ENCODE results near the gene ANK2. TPM values are rescaled to one million over a fixed set of nuclear protein-coding genes. Genes with fewer than 3 reads are reported as not detected.

The ANK2 gene
- total and polyA plus RNA-seq, 2 experiments from 2014 or later = 7.7 to 40.4 TPM

DNA sequence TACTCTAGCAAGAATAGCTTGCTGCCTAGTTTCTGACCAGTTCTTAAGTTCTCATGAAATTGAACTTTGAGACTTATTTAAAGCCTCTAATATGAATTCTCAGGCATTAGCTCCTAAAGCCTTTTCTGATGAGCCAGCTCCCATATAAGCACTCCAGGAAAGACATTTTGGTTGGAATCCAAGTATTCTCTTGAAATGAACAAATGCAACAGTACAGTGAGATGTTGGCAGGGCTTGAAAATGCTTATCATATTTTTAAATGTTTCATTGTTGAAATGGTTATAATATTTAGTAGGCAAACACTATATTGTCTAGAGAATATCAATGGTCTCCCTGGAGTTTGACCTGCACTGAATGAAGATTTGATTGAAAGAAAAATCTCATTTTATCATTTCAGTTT is 240.3 kb downstream of the ANK2 start:
- Mint-ChIP-seq H3K27me3 (ENCODE audit: insufficient read depth, low read depth, poor library complexity) (no peaks in the 10 kb centered on the region), H3K4me3 (no peak overlapping the region), H3K4me1 (peaks cover 48% of the 10 kb centered on the region), H3K9me3 (no peaks in the 10 kb centered on the region), H3K36me3 (ENCODE audit: low read depth) (peaks cover 7% of the 10 kb centered on the region; the same call in 2 of the 3 replicates), H3K27ac (no peak overlapping the region; the same call in 1 of the 2 replicates)
- Histone ChIP-seq H3K4me2 (no peak overlapping the region), H3K9me2 (ENCODE audit: insufficient read depth) (no peaks in the 10 kb centered on the region), H3K36me3 (ENCODE audit: insufficient read depth) (no peaks in the 10 kb centered on the region), H3F3A (replicated peaks; ENCODE audit: low read depth) (peaks cover 22% of the 10 kb centered on the region; the same call in 1 of the 2 replicates), H3K27ac (ENCODE audit: low read depth) (no peak overlapping the region), H3K79me2 (replicated peaks; ENCODE audit: insufficient read depth) (no peaks in the 10 kb centered on the region), H2AFZ (no peak overlapping the region), H3K4me1 (ENCODE audit: insufficient read depth) (peaks cover 36% of the 10 kb centered on the region), H4K20me1 (replicated peaks; ENCODE audit: insufficient read depth) (no peaks in the 10 kb centered on the region), H3K27me3 (ENCODE audit: insufficient read depth) (no peaks in the 10 kb centered on the region), H3K4me3 (no peak overlapping the region)
- ATAC-seq (no peak), DNase-seq (ENCODE audit: low spot score) (no peak)
- TF ChIP-seq NANOG (IDR thresholded peaks at IDR 0.05; ENCODE audit: borderline replicate concordance) (no peak), POLR2AphosphoS5 (IDR thresholded peaks at IDR 0.05; ENCODE audit: low read depth) (no peak), STAT1 (IDR thresholded peaks at IDR 0.05; ENCODE audit: unreplicated experiment) (no peak), ZNF331 (CRISPR knock-in tag; IDR thresholded peaks at IDR 0.05; ENCODE audit: low read depth) (no peak), EZH2 (IDR thresholded peaks at IDR 0.05; ENCODE audit: low read depth, unreplicated experiment) (no peak), JUNB (IDR thresholded peaks at IDR 0.05; ENCODE audit: unreplicated experiment) (no peak), CREB1 (CRISPR knock-in tag; IDR thresholded peaks at IDR 0.05; ENCODE audit: low read depth) (no peak), ZNF114 (CRISPR knock-in tag; IDR thresholded peaks at IDR 0.05) (no peak)
- TF ChIP-seq, protein P1, sequence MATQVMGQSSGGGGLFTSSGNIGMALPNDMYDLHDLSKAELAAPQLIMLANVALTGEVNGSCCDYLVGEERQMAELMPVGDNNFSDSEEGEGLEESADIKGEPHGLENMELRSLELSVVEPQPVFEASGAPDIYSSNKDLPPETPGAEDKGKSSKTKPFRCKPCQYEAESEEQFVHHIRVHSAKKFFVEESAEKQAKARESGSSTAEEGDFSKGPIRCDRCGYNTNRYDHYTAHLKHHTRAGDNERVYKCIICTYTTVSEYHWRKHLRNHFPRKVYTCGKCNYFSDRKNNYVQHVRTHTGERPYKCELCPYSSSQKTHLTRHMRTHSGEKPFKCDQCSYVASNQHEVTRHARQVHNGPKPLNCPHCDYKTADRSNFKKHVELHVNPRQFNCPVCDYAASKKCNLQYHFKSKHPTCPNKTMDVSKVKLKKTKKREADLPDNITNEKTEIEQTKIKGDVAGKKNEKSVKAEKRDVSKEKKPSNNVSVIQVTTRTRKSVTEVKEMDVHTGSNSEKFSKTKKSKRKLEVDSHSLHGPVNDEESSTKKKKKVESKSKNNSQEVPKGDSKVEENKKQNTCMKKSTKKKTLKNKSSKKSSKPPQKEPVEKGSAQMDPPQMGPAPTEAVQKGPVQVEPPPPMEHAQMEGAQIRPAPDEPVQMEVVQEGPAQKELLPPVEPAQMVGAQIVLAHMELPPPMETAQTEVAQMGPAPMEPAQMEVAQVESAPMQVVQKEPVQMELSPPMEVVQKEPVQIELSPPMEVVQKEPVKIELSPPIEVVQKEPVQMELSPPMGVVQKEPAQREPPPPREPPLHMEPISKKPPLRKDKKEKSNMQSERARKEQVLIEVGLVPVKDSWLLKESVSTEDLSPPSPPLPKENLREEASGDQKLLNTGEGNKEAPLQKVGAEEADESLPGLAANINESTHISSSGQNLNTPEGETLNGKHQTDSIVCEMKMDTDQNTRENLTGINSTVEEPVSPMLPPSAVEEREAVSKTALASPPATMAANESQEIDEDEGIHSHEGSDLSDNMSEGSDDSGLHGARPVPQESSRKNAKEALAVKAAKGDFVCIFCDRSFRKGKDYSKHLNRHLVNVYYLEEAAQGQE (IDR thresholded peaks at IDR 0.05; ENCODE audit: unreplicated experiment) = no peak
- TF ChIP-seq, protein P2, sequence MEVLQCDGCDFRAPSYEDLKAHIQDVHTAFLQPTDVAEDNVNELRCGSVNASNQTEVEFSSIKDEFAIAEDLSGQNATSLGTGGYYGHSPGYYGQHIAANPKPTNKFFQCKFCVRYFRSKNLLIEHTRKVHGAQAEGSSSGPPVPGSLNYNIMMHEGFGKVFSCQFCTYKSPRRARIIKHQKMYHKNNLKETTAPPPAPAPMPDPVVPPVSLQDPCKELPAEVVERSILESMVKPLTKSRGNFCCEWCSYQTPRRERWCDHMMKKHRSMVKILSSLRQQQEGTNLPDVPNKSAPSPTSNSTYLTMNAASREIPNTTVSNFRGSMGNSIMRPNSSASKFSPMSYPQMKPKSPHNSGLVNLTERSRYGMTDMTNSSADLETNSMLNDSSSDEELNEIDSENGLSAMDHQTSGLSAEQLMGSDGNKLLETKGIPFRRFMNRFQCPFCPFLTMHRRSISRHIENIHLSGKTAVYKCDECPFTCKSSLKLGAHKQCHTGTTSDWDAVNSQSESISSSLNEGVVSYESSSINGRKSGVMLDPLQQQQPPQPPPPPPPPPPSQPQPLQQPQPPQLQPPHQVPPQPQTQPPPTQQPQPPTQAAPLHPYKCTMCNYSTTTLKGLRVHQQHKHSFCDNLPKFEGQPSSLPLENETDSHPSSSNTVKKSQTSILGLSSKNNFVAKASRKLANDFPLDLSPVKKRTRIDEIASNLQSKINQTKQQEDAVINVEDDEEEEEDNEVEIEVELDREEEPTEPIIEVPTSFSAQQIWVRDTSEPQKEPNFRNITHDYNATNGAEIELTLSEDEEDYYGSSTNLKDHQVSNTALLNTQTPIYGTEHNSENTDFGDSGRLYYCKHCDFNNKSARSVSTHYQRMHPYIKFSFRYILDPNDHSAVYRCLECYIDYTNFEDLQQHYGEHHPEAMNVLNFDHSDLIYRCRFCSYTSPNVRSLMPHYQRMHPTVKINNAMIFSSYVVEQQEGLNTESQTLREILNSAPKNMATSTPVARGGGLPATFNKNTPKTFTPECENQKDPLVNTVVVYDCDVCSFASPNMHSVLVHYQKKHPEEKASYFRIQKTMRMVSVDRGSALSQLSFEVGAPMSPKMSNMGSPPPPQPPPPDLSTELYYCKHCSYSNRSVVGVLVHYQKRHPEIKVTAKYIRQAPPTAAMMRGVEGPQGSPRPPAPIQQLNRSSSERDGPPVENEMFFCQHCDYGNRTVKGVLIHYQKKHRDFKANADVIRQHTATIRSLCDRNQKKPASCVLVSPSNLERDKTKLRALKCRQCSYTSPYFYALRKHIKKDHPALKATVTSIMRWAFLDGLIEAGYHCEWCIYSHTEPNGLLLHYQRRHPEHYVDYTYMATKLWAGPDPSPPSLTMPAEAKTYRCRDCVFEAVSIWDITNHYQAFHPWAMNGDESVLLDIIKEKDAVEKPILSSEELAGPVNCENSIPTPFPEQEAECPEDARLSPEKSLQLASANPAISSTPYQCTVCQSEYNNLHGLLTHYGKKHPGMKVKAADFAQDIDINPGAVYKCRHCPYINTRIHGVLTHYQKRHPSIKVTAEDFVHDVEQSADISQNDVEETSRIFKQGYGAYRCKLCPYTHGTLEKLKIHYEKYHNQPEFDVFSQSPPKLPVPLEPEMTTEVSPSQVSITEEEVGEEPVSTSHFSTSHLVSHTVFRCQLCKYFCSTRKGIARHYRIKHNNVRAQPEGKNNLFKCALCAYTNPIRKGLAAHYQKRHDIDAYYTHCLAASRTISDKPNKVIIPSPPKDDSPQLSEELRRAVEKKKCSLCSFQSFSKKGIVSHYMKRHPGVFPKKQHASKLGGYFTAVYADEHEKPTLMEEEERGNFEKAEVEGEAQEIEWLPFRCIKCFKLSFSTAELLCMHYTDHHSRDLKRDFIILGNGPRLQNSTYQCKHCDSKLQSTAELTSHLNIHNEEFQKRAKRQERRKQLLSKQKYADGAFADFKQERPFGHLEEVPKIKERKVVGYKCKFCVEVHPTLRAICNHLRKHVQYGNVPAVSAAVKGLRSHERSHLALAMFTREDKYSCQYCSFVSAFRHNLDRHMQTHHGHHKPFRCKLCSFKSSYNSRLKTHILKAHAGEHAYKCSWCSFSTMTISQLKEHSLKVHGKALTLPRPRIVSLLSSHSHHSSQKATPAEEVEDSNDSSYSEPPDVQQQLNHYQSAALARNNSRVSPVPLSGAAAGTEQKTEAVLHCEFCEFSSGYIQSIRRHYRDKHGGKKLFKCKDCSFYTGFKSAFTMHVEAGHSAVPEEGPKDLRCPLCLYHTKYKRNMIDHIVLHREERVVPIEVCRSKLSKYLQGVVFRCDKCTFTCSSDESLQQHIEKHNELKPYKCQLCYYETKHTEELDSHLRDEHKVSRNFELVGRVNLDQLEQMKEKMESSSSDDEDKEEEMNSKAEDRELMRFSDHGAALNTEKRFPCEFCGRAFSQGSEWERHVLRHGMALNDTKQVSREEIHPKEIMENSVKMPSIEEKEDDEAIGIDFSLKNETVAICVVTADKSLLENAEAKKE (CRISPR knock-in tag; IDR thresholded peaks at IDR 0.05) = no peak
- TF ChIP-seq, protein P3, sequence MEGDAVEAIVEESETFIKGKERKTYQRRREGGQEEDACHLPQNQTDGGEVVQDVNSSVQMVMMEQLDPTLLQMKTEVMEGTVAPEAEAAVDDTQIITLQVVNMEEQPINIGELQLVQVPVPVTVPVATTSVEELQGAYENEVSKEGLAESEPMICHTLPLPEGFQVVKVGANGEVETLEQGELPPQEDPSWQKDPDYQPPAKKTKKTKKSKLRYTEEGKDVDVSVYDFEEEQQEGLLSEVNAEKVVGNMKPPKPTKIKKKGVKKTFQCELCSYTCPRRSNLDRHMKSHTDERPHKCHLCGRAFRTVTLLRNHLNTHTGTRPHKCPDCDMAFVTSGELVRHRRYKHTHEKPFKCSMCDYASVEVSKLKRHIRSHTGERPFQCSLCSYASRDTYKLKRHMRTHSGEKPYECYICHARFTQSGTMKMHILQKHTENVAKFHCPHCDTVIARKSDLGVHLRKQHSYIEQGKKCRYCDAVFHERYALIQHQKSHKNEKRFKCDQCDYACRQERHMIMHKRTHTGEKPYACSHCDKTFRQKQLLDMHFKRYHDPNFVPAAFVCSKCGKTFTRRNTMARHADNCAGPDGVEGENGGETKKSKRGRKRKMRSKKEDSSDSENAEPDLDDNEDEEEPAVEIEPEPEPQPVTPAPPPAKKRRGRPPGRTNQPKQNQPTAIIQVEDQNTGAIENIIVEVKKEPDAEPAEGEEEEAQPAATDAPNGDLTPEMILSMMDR (conservative IDR thresholded peaks at IDR 0.05; ENCODE audit: low read depth in 2 of 2) = no peak
- TF ChIP-seq, protein P4, sequence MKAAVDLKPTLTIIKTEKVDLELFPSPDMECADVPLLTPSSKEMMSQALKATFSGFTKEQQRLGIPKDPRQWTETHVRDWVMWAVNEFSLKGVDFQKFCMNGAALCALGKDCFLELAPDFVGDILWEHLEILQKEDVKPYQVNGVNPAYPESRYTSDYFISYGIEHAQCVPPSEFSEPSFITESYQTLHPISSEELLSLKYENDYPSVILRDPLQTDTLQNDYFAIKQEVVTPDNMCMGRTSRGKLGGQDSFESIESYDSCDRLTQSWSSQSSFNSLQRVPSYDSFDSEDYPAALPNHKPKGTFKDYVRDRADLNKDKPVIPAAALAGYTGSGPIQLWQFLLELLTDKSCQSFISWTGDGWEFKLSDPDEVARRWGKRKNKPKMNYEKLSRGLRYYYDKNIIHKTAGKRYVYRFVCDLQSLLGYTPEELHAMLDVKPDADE (IDR thresholded peaks at IDR 0.05) = no peak
